Stimulated activated naive CD4-positive, alpha-beta T cell treated with Interleukin-2 at 50 U/mL for 16 hours (primary cell): ENCODE data around the gene EIF3B.
"Not testable (repeated sequence)": the region's sequence is repeated elsewhere in the genome, so short reads cannot be mapped to it uniquely, and the experiment has no call there.

Experiments
- DNase-seq: peaks from one replicate; lab custom pipeline; 2025; lab: John Stamatoyannopoulos, UW

EIF3B gene

GRCh38 chr7:2377492-2377891, 22.9 kb downstream of the EIF3B start:
- not testable (repeated sequence) for DNase-seq

GRCh38 chr7:2378125-2378524, 23.5 kb downstream of the EIF3B start:
- DNase-seq, result not testable (repeated sequence)

- DNase-seq, result no peak
Measured at GRCh38 chr7:2379161-2379560, 24.5 kb downstream of the EIF3B start.

- DNase-seq, result no peak
Measured at GRCh38 chr7:2379821-2380450, 25.3 kb downstream of the EIF3B start.

GRCh38 chr7:2380461-2380860, 25.8 kb downstream of the EIF3B start:
- no peak for DNase-seq

GRCh38 chr7:2381227-2381626, 26.6 kb downstream of the EIF3B start:
- DNase-seq, result no peak

GRCh38 chr7:2381881-2382509, 27.4 kb downstream of the EIF3B start:
- DNase-seq, result no peak

GRCh38 chr7:2383543-2384274, 29.1 kb downstream of the EIF3B start:
- DNase-seq, result no peak

- DNase-seq, result no peak
Measured at GRCh38 chr7:2384354-2385243, 30.0 kb downstream of the EIF3B start.

- DNase-seq, result not testable (repeated sequence)
Measured at GRCh38 chr7:2386122-2386521, 31.5 kb downstream of the EIF3B start.

GRCh38 chr7:2386964-2387669, 32.5 kb downstream of the EIF3B start:
- no peak for DNase-seq

- no peak for DNase-seq
Measured at GRCh38 chr7:2387897-2388636, 33.4 kb downstream of the EIF3B start.

- DNase-seq, result no peak
Measured at GRCh38 chr7:2388637-2388954, 34.0 kb downstream of the EIF3B start.

GRCh38 chr7:2390020-2390816, 35.6 kb downstream of the EIF3B start:
- not testable (repeated sequence) for DNase-seq

GRCh38 chr7:2393706-2394105, 39.1 kb downstream of the EIF3B start:
- DNase-seq, result no peak

- no peak for DNase-seq
Measured at GRCh38 chr7:2394566-2395082, 40.0 kb downstream of the EIF3B start.

- DNase-seq, result no peak
Measured at GRCh38 chr7:2398506-2398905, 43.9 kb downstream of the EIF3B start.

- no peak for DNase-seq
Measured at GRCh38 chr7:2399848-2400587, 45.4 kb downstream of the EIF3B start.

GRCh38 chr7:2402687-2403013, 48.0 kb downstream of the EIF3B start:
- no peak for DNase-seq
